Osteoblast (primary cell): Measurements from ENCODE around the gene MAD1L1. TPM values are rescaled to one million over a fixed set of nuclear protein-coding genes. Genes with fewer than 3 reads are reported as not detected.

ENCODE experiments used
- DNase-seq: peaks from one replicate; pipeline ENCODE4 v3.0.0; 2011; ENCODE audit warnings: low spot score, mixed read lengths; ENCODE audit not compliant: insufficient read length; ENCODE audit errors: missing footprints
- H2AFZ ChIP-seq: 2 replicates; pipeline ENCODE4 v1.6.0; 2011; ENCODE audit warnings: mild to moderate bottlenecking, low read length
- H3K27ac ChIP-seq: 2 replicates; pipeline ENCODE4 v1.5.1; 2011; ENCODE audit warnings: mild to moderate bottlenecking, low read depth, low read length, moderate library complexity
- H3K27me3 ChIP-seq: 2 replicates; pipeline ENCODE4 v1.6.0; 2012; ENCODE audit warnings: mild to moderate bottlenecking, control low read depth, inconsistent platforms, low read length, moderate library complexity; ENCODE audit not compliant: insufficient read depth
- H3K36me3 ChIP-seq: 2 replicates; pipeline ENCODE4 v1.5.1; 2011; ENCODE audit warnings: mild to moderate bottlenecking, low read length, control low read depth, moderate library complexity; ENCODE audit not compliant: insufficient read depth
- H3K4me1 ChIP-seq: 2 replicates; pipeline ENCODE4 v1.5.1; 2011; ENCODE audit warnings: mild to moderate bottlenecking, low read length, control low read depth, moderate library complexity; ENCODE audit not compliant: insufficient read depth
- H3K4me2 ChIP-seq: 2 replicates; pipeline ENCODE4 v1.6.0; 2011; ENCODE audit warnings: mild to moderate bottlenecking, low read length; ENCODE audit not compliant: insufficient read depth
- H3K4me3 ChIP-seq: fragments of 200-600 bp; sonication (generic); 3 replicates; pipeline ENCODE4 v1.5.1; 2012; ENCODE audit warnings: mild to moderate bottlenecking, low read length, inconsistent platforms; ENCODE audit not compliant: insufficient read depth
- H3K79me2 ChIP-seq: 2 replicates; pipeline ENCODE4 v1.6.0; 2012; ENCODE audit warnings: mild to moderate bottlenecking, low read length, control low read depth, inconsistent platforms; ENCODE audit not compliant: insufficient read depth
- H3K9me3 ChIP-seq: 2 replicates; pipeline ENCODE4 v1.5.1; 2011; ENCODE audit warnings: low read depth, low read length, control low read depth
- H4K20me1 ChIP-seq: 2 replicates; pipeline ENCODE4 v1.6.0; 2012; ENCODE audit warnings: mild to moderate bottlenecking, low read length, control low read depth; ENCODE audit not compliant: insufficient read depth
- CTCF ChIP-seq: IDR thresholded peaks from 2 replicates; pipeline ENCODE4 v1.5.1; 2011; ENCODE audit warnings: mild to moderate bottlenecking, low read depth, low read length, moderate library complexity; ENCODE audit errors: extremely low read depth
- total RNA-seq: library from RNA; depleted of rRNA; stranded (reverse); fragments of >200 nt; gene quantifications from 2 replicates; pipeline ENCODE4 v1.2.3, GENCODE V29; 2012

MAD1L1 gene
- total RNA-seq, 1 donor, result 66.2 TPM

- H3K27ac ChIP-seq, result no peak overlapping the region
- H3K79me2 ChIP-seq, result no peaks in the 10 kb centered on the region
- no peaks in the 10 kb centered on the region for H3K36me3 ChIP-seq
- peaks cover 4% of the 10 kb centered on the region for H4K20me1 ChIP-seq
- DNase-seq, result peak; percentile 67
- H3K27me3 ChIP-seq, result no peaks in the 10 kb centered on the region
- H3K9me3 ChIP-seq, result no peaks in the 10 kb centered on the region
- H3K4me3 ChIP-seq, result no peak overlapping the region
- no peak overlapping the region for H3K4me2 ChIP-seq
- H3K4me1 ChIP-seq, result no peaks in the 10 kb centered on the region
- no peak overlapping the region for H2AFZ ChIP-seq
- TF ChIP-seq CTCF, result no peak
These were observed 183.5 kb downstream of the MAD1L1 start for GRCh38 chr7:2049111-2049781.

GRCh38 chr7:2048531-2048930, 184.2 kb downstream of the MAD1L1 start:
- Histone ChIP-seq H4K20me1 (peaks cover 4% of the 10 kb centered on the region), H3K27ac (no peak overlapping the region), H3K36me3 (no peaks in the 10 kb centered on the region), H2AFZ (no peak overlapping the region), H3K4me3 (no peak overlapping the region), H3K4me2 (no peak overlapping the region), H3K79me2 (no peaks in the 10 kb centered on the region), H3K4me1 (no peaks in the 10 kb centered on the region), H3K27me3 (no peaks in the 10 kb centered on the region), H3K9me3 (no peaks in the 10 kb centered on the region)
- peak; percentile 58 for DNase-seq
- TF ChIP-seq CTCF, result no peak

GRCh38 chr7:2048006-2048405, 184.7 kb downstream of the MAD1L1 start:
- Histone ChIP-seq H3K27ac (no peak overlapping the region), H3K9me3 (no peaks in the 10 kb centered on the region), H3K4me1 (no peaks in the 10 kb centered on the region), H4K20me1 (peaks cover 4% of the 10 kb centered on the region), H3K27me3 (no peaks in the 10 kb centered on the region), H3K4me3 (no peak overlapping the region), H3K36me3 (no peaks in the 10 kb centered on the region), H2AFZ (no peak overlapping the region), H3K79me2 (no peaks in the 10 kb centered on the region), H3K4me2 (no peak overlapping the region)
- peak; percentile 58 for DNase-seq
- TF ChIP-seq CTCF, result no peak

- H3K4me2 ChIP-seq, result no peak overlapping the region
- no peak overlapping the region for H2AFZ ChIP-seq
- no peak overlapping the region for H3K4me3 ChIP-seq
- no peak overlapping the region for H3K27ac ChIP-seq
- H3K4me1 ChIP-seq, result no peaks in the 10 kb centered on the region
- no peaks in the 10 kb centered on the region for H3K79me2 ChIP-seq
- peaks cover 5% of the 10 kb centered on the region for H4K20me1 ChIP-seq
- peak; percentile 71 for DNase-seq
- H3K27me3 ChIP-seq, result no peaks in the 10 kb centered on the region
- TF ChIP-seq CTCF, result no peak
- H3K9me3 ChIP-seq, result no peaks in the 10 kb centered on the region
- H3K36me3 ChIP-seq, result no peaks in the 10 kb centered on the region
These were observed 185.9 kb downstream of the MAD1L1 start for GRCh38 chr7:2046581-2047565.
